Hepatic stellate cell (primary cell): ENCODE data around the gene ANAPC16.
"Not testable (repeated sequence)": the region's sequence is repeated elsewhere in the genome, so short reads cannot be mapped to it uniquely, and the experiment has no call there.

ENCODE experiments used
- DNase-seq: peaks from one replicate; pipeline ENCODE4 v3.0.0; 2011; ENCODE audit warnings: low spot score

Gene ANAPC16

GRCh38 chr10:72243822-72244437, 28.1 kb downstream of the ANAPC16 start:
- DNase-seq, result peak; percentile 86

DNA sequence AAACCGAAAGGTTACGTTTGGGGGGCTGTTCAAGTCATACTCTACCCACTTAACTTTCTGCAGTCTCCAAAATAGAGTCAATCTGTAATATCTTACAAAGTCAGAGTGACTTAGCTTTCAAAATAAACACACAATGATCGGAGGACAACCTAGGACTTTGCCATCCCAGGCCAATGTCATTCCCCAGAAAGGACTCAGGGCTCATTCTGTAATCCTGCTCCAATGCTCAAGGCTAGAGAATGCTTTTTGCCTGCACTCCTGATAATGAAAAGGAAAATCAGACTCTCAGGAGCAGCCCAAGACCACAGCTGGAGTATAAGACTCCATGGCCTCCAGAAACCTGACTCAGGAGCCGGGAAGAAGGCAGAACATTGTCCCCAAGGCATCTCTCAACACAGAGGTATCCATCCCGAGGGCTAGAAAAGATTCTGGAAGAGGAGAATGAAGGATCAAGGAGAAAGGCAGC, 28.8 kb downstream of the ANAPC16 start:
- peak; percentile 24 for DNase-seq

DNA sequence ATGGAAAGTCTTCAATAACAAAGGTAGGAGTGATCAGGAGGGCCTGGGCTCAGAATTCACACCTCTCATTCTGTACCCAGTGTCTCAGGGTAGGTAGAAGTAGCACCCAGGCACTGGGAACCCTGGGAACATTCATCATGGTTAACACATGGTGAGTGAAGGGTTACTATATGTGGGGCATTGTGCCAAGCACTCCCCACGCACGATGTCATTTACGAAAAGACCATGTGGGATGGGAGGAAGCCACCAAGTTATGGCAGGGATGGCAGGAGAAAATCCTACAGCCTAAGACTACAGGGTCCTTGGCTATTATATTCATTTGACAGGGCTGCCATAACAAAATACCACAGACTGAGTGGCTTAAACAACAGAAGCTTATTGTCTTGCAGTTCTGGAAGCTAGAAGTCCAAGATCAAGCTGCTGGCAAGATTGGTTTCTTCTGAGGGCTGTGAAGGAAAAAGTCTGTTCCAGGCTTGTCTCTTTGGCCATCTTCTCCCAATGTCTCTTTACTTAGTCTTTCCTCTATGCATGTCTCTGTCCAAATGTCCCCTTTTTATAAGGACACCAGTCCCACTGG, 30.2 kb downstream of the ANAPC16 start:
- DNase-seq, result no peak

- no peak for DNase-seq
Measured at GRCh38 chr10:72248468-72249151, 32.8 kb downstream of the ANAPC16 start.

DNA sequence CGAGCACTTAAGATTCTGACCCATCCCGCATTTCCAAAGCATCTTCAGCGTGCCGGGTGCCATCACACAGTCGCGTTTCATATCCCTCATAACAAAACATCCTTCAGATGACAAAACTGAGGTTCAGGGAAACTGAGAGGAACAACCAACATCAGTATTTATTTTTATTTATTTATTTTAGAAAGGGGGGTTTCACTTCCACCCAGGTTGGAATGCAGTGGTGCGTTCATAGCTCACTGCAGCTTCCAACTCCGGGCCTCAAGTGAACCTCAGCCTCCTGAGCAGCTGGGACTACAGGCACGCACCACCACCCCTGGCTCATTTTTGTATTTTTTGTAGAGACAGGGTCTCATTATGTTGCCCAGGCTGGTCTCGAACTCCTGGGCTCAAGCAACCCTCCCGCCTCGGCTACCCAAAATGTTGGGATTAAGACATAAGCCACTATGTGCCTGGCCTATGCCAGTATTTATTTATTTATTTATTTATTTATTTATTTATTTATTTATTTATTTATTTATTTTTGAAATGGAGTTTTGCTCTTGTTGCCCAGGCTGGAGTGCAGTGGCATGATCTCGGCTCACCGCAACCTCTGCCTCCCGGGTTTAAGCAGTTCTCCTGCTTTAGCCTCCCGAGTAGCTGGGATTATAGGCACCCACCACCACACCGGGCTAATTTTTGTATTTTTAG, 33.5 kb downstream of the ANAPC16 start:
- DNase-seq, result not testable (repeated sequence)

DNA sequence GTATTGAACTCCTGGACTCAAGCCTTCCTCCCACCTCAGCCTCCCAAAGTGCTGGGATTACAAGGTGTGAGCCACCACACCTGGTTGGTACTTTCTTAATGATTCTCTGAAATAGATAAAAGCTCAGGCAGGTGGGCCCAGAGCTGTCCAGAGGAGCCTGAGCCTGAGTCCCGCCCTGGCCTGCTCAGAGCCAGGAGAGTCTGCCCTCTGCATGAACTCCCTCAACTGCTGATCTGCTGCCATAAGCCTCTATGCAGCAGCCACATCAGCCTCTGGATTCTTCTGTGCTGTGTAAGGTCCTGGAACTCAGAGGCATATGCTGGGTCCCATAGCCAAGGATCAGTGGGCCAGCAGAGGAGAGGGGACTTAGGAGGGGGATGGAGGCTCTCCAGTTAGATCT, 34.9 kb downstream of the ANAPC16 start:
- DNase-seq, result no peak

DNA sequence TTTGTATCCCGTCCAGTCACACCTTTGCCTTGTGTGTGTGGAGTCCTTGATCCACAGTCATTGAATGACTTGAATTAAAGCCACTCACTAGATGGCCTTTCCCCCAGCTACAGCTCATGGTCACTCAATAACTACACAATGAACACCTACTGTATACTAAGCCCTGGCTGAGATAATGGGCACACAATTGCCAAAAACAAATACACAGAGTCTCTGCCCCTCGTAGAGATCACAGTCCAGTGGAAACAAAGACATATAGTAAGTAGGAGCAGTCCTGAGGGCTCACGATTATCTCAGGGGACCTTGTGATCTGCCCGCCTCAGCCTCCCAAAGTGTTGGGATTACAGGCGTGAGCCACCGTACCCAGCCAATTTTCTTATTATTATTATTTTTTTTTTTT, 35.8 kb downstream of the ANAPC16 start:
- no peak for DNase-seq

GRCh38 chr10:72252972-72253371, 37.2 kb downstream of the ANAPC16 start:
- no peak for DNase-seq

- DNase-seq, result no peak
Measured at GRCh38 chr10:72253578-72253977, 37.8 kb downstream of the ANAPC16 start.

DNA sequence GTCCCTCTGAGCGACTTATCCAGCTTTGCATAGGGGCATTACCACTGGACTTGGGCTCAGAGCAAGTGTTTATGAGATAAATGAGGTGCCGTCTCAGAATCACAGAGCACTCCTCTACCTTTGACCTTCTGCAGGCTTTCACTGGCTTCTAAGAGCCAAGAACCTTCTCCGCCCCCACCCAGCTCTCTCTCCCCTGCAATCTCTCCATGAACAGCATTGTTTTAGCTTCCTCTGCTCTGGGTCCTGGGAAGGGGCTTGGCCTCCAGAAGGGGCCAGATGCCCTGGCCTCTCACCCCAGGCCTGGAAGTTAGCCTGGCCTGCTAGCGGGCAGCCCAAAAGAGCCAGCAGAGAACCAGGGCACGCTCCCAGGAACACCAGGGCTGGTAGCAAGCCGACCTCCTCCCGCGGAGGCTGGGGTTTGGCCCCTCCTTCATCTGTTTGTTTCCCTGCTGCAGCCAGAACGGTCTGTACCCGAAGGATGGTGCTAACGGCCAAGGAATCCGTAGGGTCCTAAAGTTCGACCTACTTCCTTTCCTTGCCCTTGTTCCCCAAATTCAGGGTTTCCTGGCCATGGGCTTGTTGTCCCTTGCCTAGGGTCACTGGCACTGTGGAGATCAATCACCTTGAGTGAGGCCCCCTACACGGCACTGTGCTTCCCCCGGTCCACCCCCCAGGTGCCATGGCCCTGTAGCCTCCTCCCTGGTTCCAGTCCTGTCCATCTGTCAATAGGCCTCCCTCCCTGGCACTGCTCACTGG, 39.2 kb downstream of the ANAPC16 start:
- DNase-seq, result peak; percentile 83

- no peak for DNase-seq
Measured at GRCh38 chr10:72255977-72256729, 40.3 kb downstream of the ANAPC16 start.

GRCh38 chr10:72257051-72257892, 41.5 kb downstream of the ANAPC16 start:
- DNase-seq, result no peak

DNA sequence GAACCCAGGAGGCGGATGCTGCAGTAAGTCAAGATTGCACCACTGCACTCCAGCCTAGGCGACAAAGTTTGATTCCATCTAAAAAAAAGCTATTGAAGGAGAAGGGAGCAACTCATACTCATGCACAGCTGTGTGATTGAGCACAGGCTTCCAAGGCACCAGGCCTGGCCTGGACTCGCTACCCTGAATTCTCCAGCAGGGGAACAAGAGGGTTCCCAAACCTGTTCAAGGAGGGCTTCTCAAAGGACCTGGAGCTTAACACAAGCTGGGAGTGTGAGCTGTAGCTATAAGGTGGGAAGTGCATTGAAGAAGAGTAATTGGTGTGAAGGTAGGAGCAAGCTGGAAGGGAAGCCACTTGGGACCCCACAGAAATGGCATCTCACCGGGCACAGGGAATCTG, 42.8 kb downstream of the ANAPC16 start:
- no peak for DNase-seq

GRCh38 chr10:72259491-72260238, 43.9 kb downstream of the ANAPC16 start:
- DNase-seq, result no peak

DNA sequence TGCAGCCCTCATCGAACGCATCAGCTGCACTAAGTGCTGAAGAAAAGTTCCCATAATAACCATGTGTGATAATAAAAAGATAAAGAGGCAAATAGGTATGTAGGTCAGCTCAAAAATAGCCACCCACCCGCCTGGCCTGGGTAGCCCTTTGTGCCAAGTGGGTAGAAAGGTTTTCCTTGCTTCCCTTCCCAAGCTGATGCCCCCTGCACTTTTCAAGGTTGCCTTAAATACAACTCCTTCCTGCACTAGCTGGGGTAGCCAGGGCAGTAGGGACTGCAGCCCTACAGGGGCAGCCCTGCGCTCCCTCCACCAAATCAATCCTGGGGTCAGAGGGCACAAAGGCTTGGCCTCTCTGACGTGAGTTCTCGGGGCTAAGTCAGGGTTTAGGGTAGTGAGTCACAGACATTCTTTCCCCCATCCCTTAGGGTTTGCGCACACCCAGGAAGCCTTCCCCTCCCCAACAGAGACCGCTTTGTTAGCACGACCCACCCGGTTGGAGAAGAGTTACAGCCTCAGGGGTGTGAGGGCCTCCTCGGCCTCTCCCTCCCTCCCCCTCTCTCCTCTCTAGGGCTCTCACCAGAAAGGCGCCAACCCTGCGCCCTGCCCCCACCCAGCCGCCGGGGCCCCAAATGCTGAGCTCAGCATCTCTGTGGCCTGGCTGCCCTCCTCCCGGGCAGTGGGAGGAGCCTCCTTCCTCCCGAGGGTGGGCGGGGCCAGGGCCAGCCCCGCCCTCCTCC, 44.6 kb downstream of the ANAPC16 start:
- peak; percentile 85 for DNase-seq

- DNase-seq, result no peak
Measured at GRCh38 chr10:72260976-72261783, 45.4 kb downstream of the ANAPC16 start.

DNA sequence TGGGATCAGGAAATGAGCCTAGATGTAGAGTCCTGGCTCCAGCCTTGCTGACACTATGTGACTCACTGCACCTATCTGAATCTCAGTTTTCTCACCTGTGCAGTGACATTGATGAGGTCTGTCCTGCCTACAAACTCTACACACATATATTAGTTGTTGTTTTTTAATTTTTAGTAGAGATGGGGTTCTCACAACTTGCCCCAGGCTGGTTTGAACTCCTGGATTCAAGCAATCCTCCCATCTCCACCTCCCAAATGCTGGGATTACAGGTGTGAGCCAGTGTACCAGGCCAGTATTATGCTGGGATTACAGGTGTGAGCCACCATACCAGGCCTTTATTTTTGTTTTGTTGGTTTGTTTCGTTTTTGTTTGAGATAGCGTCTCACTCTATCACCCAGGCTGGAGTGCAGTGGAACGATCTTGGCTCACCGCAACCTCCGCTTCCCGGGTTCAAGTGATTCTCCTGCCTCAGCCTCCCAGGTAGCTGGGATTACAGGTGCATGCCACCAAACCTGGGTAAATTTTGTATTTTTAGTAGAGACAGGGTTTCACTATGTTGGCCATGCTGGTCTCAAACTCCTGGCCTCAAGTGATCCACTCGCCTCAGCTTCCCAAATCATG, 46.1 kb downstream of the ANAPC16 start:
- no peak for DNase-seq
